ENCODE results near the gene ATP5IF1. TPM values are rescaled to one million over a fixed set of nuclear protein-coding genes. Genes with fewer than 3 reads are reported as not detected.

The ATP5IF1 gene
- total RNA-seq, 1 donor from 2014 or later, result 36.0 TPM

DNA sequence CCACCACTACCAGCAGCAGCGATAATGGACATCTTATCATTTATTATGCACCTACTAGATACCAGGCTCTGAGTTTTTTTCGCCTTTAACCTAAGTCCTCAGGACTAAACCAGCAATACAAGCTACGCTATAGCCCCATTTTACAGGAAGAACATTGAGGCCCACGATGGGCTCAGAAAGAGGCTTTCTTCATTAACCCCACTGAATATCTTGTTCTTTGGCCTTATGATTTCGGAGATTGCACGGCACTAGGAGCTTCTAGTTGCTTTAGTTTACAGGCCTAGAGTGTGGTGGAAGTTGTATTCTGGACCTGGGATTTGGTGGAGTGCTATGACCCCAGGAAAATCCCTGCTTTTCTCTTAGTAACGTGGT lies 24.9 kb downstream of the ATP5IF1 start:
- Histone ChIP-seq H3K36me3 (ENCODE audit: control insufficient read depth in 3 of 3, insufficient read depth in 3 of 3, low read length in 3 of 3) (no peaks in the 10 kb centered on the region), H3K4me3 (ENCODE audit: low read length in 3 of 3) (peak overlapping the region; percentile 75 to 88 (median 87)), H3K27me3 (ENCODE audit: control insufficient read depth in 3 of 3, insufficient read depth in 3 of 3, low read length in 3 of 3) (no peaks in the 10 kb centered on the region), H3K4me1 (ENCODE audit: control insufficient read depth in 3 of 3, insufficient read depth in 3 of 3, low read length in 3 of 3) (peaks cover 29 to 34% (median 30%) of the 10 kb centered on the region in 3 donors), H3K9me3 (ENCODE audit: control insufficient read depth in 3 of 3, low read length in 3 of 3) (no peaks in the 10 kb centered on the region), H3K9ac (ENCODE audit: low read depth in 1 of 3, low read length in 3 of 3) (peak overlapping the region; percentile 43 to 93 (median 69)), H3K27ac (ENCODE audit: low read depth, low read length) (no peak overlapping the region)

DNA sequence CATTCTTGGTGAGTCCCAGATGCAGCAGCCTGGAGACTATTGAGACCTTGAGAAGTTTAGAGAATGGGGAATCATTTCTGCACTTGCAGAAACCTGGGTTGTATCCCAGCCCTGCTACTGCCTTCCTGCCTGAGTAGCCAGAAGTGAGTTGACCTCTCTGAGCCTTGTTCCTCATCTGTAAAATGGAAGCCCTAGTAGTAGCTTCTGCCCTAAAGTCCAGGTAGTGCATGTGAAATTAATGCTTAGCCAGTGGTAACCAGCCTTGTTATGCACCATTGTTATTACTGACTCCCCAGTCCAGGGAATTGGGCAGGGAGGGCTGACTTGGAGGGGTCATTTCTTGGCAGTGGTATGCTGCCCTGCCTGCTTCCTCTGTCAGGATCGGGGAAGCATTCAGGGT lies 29.0 kb downstream of the ATP5IF1 start:
- Histone ChIP-seq H3K36me3 (ENCODE audit: control insufficient read depth in 3 of 3, insufficient read depth in 3 of 3, low read length in 3 of 3) (no peaks in the 10 kb centered on the region), H3K27ac (ENCODE audit: low read depth, low read length) (no peak overlapping the region), H3K9ac (ENCODE audit: low read depth in 1 of 3, low read length in 3 of 3) (no peak overlapping the region), H3K27me3 (ENCODE audit: control insufficient read depth in 3 of 3, insufficient read depth in 3 of 3, low read length in 3 of 3) (no peaks in the 10 kb centered on the region), H3K9me3 (ENCODE audit: control insufficient read depth in 3 of 3, low read length in 3 of 3) (no peaks in the 10 kb centered on the region), H3K4me3 (ENCODE audit: low read length in 3 of 3) (no peak overlapping the region), H3K4me1 (ENCODE audit: control insufficient read depth in 3 of 3, insufficient read depth in 3 of 3, low read length in 3 of 3) (peaks cover 25 to 30% (median 26%) of the 10 kb centered on the region in 3 donors)

DNA sequence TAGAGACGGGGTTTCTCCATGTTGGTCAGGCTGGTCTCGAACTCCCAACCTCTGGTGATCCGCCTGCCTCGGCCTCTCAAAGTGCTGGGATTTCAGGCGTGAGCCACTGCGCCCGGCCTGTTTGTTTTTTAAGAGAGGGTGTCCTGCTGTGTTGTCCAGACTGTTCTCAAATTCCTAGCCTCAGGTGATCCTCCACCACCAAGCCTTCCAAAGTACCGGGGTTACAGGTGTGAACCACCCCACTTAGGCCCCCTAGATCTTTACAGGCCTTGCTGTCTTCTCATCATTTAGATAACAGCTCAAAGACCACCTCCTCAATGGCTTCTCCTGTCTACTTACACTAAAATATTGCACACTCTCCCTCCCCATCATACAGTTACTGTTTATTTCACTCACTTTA lies 29.7 kb downstream of the ATP5IF1 start:
- Histone ChIP-seq H3K36me3 (ENCODE audit: control insufficient read depth in 3 of 3, insufficient read depth in 3 of 3, low read length in 3 of 3) (no peaks in the 10 kb centered on the region), H3K4me1 (ENCODE audit: control insufficient read depth in 3 of 3, insufficient read depth in 3 of 3, low read length in 3 of 3) (peaks cover 24 to 30% (median 26%) of the 10 kb centered on the region in 3 donors), H3K9me3 (ENCODE audit: control insufficient read depth in 3 of 3, low read length in 3 of 3) (no peaks in the 10 kb centered on the region), H3K27ac (ENCODE audit: low read depth, low read length) (no peak overlapping the region), H3K4me3 (ENCODE audit: low read length in 3 of 3) (no peak overlapping the region), H3K27me3 (ENCODE audit: control insufficient read depth in 3 of 3, insufficient read depth in 3 of 3, low read length in 3 of 3) (no peaks in the 10 kb centered on the region), H3K9ac (ENCODE audit: low read depth in 1 of 3, low read length in 3 of 3) (no peak overlapping the region)

DNA sequence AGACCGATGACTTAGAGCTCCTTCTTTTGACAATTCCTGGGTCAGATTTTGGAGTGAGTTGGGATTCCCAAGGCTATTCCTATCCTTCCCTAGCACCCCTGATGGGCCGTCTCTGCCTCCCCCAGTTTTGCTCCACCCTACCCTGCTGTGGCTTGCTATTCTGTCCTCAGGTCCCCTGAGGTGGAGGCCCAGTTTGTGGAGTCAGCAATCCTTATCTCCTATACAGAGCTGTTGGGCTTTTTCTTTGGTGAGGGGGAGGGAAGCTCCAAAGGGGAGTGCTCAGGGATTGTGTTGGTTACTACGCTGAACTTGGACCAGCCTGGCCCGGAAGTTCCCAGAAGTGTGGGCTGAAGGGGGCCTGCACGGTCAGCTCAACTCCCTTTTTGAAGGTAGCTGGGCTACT lies 31.0 kb downstream of the ATP5IF1 start:
- no peak overlapping the region for H3K9ac ChIP-seq (ENCODE audit: low read depth in 1 of 3, low read length in 3 of 3)
- H3K27ac ChIP-seq (ENCODE audit: low read depth, low read length), result no peak overlapping the region
- H3K9me3 ChIP-seq (ENCODE audit: control insufficient read depth in 3 of 3, low read length in 3 of 3), result no peaks in the 10 kb centered on the region
- no peaks in the 10 kb centered on the region for H3K27me3 ChIP-seq (ENCODE audit: control insufficient read depth in 3 of 3, insufficient read depth in 3 of 3, low read length in 3 of 3)
- peaks cover 15 to 18% (median 16%) of the 10 kb centered on the region in 3 donors for H3K4me1 ChIP-seq (ENCODE audit: control insufficient read depth in 3 of 3, insufficient read depth in 3 of 3, low read length in 3 of 3)
- no peak overlapping the region for H3K4me3 ChIP-seq (ENCODE audit: low read length in 3 of 3)
- H3K36me3 ChIP-seq (ENCODE audit: control insufficient read depth in 3 of 3, insufficient read depth in 3 of 3, low read length in 3 of 3), result peaks cover 5 to 7% (median 6%) of the 10 kb centered on the region in 3 donors

DNA sequence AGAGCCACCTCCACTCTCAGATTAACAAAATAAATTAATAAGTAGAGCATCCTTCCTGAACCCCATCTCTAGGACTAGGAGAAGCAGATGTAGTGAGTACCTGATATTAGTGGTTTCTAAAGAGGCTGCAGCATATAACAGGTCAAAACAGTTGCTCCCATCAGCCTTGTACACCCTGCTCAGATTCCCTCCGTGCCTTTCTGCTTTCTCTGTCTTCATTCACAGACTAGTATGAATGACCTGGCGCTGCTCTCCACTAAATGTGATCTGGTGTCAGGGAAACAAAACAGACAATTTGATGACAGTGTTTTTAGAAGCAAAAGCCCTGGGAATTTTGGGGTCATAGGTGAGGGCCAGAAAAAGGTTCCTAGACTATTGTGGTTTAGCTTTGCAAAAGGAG lies 31.7 kb downstream of the ATP5IF1 start:
- H3K36me3 ChIP-seq (ENCODE audit: control insufficient read depth in 3 of 3, insufficient read depth in 3 of 3, low read length in 3 of 3), result peaks cover 5 to 13% (median 12%) of the 10 kb centered on the region in 3 donors
- H3K9me3 ChIP-seq (ENCODE audit: control insufficient read depth in 3 of 3, low read length in 3 of 3), result no peaks in the 10 kb centered on the region
- H3K4me1 ChIP-seq (ENCODE audit: control insufficient read depth in 3 of 3, insufficient read depth in 3 of 3, low read length in 3 of 3), result peaks cover 13 to 15% (median 14%) of the 10 kb centered on the region in 3 donors
- no peak overlapping the region for H3K4me3 ChIP-seq (ENCODE audit: low read length in 3 of 3)
- H3K27me3 ChIP-seq (ENCODE audit: control insufficient read depth in 3 of 3, insufficient read depth in 3 of 3, low read length in 3 of 3), result no peaks in the 10 kb centered on the region
- H3K9ac ChIP-seq (ENCODE audit: low read depth in 1 of 3, low read length in 3 of 3), result no peak overlapping the region
- H3K27ac ChIP-seq (ENCODE audit: low read depth, low read length), result no peak overlapping the region

DNA sequence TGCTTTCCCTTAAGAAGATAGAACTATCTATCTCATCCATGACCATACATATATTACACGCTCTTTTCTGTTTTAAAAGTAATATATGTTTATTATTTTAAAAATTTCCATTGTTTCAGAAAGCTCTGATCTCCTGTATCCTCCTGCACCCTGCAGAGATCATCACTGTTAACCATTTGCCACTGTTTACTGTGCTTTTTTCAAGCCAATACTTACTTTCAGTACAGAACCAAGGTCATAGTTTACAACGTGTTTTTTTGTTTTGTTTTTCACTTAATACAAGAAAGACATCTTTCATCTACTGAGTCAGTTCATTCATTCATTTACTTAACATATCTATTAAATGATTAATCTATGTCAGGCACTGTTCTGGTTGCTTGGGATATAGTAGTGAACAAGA lies 33.6 kb downstream of the ATP5IF1 start:
- H3K9me3 ChIP-seq (ENCODE audit: control insufficient read depth in 3 of 3, low read length in 3 of 3), result no peaks in the 10 kb centered on the region
- H3K4me1 ChIP-seq (ENCODE audit: control insufficient read depth in 3 of 3, insufficient read depth in 3 of 3, low read length in 3 of 3), result peaks cover 4 to 6% (median 4%) of the 10 kb centered on the region in 3 donors
- H3K4me3 ChIP-seq (ENCODE audit: low read length in 3 of 3), result no peak overlapping the region
- H3K27ac ChIP-seq (ENCODE audit: low read depth, low read length), result no peak overlapping the region
- peaks cover 17 to 32% (median 30%) of the 10 kb centered on the region in 3 donors for H3K36me3 ChIP-seq (ENCODE audit: control insufficient read depth in 3 of 3, insufficient read depth in 3 of 3, low read length in 3 of 3)
- no peak overlapping the region for H3K9ac ChIP-seq (ENCODE audit: low read depth in 1 of 3, low read length in 3 of 3)
- H3K27me3 ChIP-seq (ENCODE audit: control insufficient read depth in 3 of 3, insufficient read depth in 3 of 3, low read length in 3 of 3), result no peaks in the 10 kb centered on the region

DNA sequence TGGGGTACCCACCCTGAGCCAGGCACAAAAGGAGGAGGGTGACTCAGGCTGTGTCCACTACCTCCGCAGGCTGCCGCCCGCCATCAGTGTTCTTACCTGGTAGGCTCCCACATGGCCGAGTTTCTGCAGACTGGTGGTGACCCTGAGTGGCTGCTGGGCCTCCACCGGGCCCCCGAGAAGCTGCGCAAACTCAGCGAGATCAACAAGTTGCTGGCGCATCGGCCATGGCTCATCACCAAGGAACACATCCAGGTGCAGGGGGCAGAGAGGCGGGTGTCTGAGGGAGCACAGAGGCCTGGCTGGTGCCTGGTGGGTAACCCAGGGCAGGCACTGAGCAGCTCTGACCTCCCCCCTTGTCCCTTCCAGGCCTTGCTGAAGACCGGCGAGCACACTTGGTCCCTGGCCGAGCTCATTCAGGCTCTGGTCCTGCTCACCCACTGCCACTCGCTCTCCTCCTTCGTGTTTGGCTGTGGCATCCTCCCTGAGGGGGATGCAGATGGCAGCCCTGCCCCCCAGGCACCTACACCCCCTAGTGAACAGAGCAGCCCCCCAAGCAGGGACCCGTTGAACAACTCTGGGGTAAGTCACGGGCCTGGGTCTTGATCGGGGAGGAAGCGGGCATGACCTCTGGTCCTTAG lies 36.4 kb downstream of the ATP5IF1 start:
- H3K27ac ChIP-seq (ENCODE audit: low read depth, low read length), result no peak overlapping the region
- no peaks in the 10 kb centered on the region for H3K27me3 ChIP-seq (ENCODE audit: control insufficient read depth in 3 of 3, insufficient read depth in 3 of 3, low read length in 3 of 3)
- no peak overlapping the region for H3K4me3 ChIP-seq (ENCODE audit: low read length in 3 of 3)
- no peak overlapping the region for H3K9ac ChIP-seq (ENCODE audit: low read depth in 1 of 3, low read length in 3 of 3)
- H3K36me3 ChIP-seq (ENCODE audit: control insufficient read depth in 3 of 3, insufficient read depth in 3 of 3, low read length in 3 of 3), result peaks cover 27 to 39% (median 34%) of the 10 kb centered on the region in 3 donors
- H3K9me3 ChIP-seq (ENCODE audit: control insufficient read depth in 3 of 3, low read length in 3 of 3), result no peaks in the 10 kb centered on the region
- no peaks in the 10 kb centered on the region for H3K4me1 ChIP-seq (ENCODE audit: control insufficient read depth in 3 of 3, insufficient read depth in 3 of 3, low read length in 3 of 3)

DNA sequence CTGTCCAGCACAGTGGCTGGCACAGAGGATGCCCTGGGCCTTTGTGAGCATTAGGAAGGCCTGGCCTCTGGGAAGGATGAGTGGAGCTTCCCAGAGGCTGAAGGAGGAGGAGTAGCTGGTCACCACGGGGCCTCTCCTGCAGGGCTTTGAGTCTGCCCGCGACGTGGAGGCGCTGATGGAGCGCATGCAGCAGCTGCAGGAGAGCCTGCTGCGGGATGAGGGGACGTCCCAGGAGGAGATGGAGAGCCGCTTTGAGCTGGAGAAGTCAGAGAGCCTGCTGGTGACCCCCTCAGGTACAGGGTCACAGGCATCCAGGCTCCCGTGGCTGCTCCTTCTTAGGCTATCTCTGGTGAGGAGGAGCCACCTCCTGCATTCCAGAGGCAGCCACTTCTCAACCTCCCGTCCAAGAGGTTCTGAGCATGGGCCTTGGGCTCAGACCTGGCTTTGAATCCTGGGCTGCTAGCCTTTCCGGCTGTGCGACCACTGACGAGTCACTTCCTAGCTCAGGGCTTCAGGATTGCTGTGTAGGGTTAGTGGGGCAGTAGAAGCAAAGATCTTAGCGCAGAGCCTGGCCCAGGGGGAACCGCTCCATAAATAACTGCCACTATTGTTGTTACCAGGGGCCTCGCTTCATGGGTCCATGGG lies 37.4 kb downstream of the ATP5IF1 start:
- Histone ChIP-seq H3K9ac (ENCODE audit: low read depth in 1 of 3, low read length in 3 of 3) (no peak overlapping the region), H3K9me3 (ENCODE audit: control insufficient read depth in 3 of 3, low read length in 3 of 3) (no peaks in the 10 kb centered on the region), H3K27ac (ENCODE audit: low read depth, low read length) (no peak overlapping the region), H3K36me3 (ENCODE audit: control insufficient read depth in 3 of 3, insufficient read depth in 3 of 3, low read length in 3 of 3) (peaks cover 35 to 45% (median 38%) of the 10 kb centered on the region in 3 donors), H3K4me1 (ENCODE audit: control insufficient read depth in 3 of 3, insufficient read depth in 3 of 3, low read length in 3 of 3) (no peaks in the 10 kb centered on the region), H3K4me3 (ENCODE audit: low read length in 3 of 3) (no peak overlapping the region), H3K27me3 (ENCODE audit: control insufficient read depth in 3 of 3, insufficient read depth in 3 of 3, low read length in 3 of 3) (no peaks in the 10 kb centered on the region)

DNA sequence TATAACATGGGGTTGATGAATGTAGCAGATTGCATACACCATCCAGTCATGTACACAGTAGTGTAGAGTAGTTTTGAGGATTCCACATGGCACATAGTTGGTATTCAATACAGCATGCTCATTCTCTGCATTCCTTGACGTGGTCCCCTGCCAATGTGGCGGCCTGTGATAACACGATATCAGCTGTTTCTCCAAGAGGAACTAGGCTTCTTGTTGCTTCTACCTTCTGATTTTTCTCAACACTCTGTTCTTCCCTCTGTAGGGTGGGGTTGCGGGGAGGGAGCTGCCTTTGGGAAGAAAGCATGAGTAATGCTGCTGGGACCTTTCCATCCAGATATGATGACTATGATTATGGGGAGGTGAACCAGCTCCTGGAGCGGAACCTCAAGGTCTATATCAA lies 42.8 kb downstream of the ATP5IF1 start:
- Histone ChIP-seq H3K4me1 (ENCODE audit: control insufficient read depth in 3 of 3, insufficient read depth in 3 of 3, low read length in 3 of 3) (peaks cover 12 to 14% (median 12%) of the 10 kb centered on the region in 3 donors), H3K9ac (ENCODE audit: low read depth in 1 of 3, low read length in 3 of 3) (no peak overlapping the region), H3K4me3 (ENCODE audit: low read length in 3 of 3) (no peak overlapping the region), H3K27me3 (ENCODE audit: control insufficient read depth in 3 of 3, insufficient read depth in 3 of 3, low read length in 3 of 3) (no peaks in the 10 kb centered on the region), H3K9me3 (ENCODE audit: control insufficient read depth in 3 of 3, low read length in 3 of 3) (no peaks in the 10 kb centered on the region), H3K27ac (ENCODE audit: low read depth, low read length) (no peak overlapping the region), H3K36me3 (ENCODE audit: control insufficient read depth in 3 of 3, insufficient read depth in 3 of 3, low read length in 3 of 3) (peaks cover 35 to 57% (median 56%) of the 10 kb centered on the region in 3 donors)

DNA sequence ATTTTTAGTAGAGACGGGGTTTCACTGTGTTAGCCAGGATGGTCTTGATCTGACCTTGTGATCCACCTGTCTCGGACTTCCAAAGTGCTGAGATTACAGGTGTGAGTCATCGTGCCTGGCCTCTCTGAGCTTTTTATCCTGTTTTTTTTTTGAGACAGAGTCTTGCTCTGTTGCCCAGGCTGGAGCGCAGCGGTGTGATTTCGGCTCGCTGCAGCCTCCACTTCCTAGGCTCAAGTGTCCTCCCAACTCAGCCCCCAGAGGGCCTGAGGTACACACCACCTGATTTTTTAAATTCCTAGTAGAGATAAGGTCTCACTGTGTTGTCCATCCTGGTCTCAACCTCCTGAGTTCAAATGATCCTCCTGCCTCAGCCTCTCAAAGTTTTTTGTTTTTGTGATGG lies 43.8 kb downstream of the ATP5IF1 start:
- Histone ChIP-seq H3K4me1 (ENCODE audit: control insufficient read depth in 3 of 3, insufficient read depth in 3 of 3, low read length in 3 of 3) (peaks cover 12 to 14% (median 12%) of the 10 kb centered on the region in 3 donors), H3K27ac (ENCODE audit: low read depth, low read length) (no peak overlapping the region), H3K27me3 (ENCODE audit: control insufficient read depth in 3 of 3, insufficient read depth in 3 of 3, low read length in 3 of 3) (no peaks in the 10 kb centered on the region), H3K36me3 (ENCODE audit: control insufficient read depth in 3 of 3, insufficient read depth in 3 of 3, low read length in 3 of 3) (peaks cover 27 to 49% (median 46%) of the 10 kb centered on the region in 3 donors), H3K9me3 (ENCODE audit: control insufficient read depth in 3 of 3, low read length in 3 of 3) (no peaks in the 10 kb centered on the region), H3K4me3 (ENCODE audit: low read length in 3 of 3) (no peak overlapping the region), H3K9ac (ENCODE audit: low read depth in 1 of 3, low read length in 3 of 3) (no peak overlapping the region)
